AML-193 (cell line): ENCODE measurements around the gene ZBTB7A.

ENCODE experiments used
- DNase-seq, 2 experiments: peaks; one replicate each; lab custom pipeline; 2025; lab: John Stamatoyannopoulos, UW

The ZBTB7A gene

DNA sequence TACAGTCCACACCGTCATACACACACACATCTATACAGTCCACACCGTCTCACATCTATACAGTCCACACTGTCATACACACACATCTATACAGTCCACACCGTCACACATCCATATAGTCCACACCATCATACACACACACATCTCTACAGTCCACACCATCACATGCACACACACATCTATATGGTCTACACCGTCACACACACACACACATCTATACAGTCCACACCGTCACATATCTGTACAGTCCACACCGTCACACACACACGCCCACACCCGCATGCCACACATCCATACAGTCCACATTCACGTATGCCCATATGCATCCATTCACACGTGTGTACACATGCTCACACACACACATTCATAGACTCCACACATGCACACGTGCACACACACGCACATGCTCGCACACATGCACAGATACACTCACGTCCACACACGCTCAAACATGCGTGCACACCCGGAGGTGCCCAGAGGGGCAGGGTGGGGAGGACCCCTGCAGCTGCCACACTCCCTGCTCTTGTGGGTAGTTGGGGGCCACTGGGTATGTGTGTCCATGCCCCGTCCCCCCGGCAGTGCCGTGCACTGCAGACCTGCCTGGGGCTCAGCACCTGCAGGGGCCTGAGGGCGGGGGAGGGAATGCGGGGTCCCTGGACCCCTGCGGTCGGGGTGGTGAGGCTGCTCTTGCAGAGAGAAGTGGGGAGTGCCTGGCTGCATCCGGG lies 30.0 kb downstream of the ZBTB7A start:
- DNase-seq: no peak

DNA sequence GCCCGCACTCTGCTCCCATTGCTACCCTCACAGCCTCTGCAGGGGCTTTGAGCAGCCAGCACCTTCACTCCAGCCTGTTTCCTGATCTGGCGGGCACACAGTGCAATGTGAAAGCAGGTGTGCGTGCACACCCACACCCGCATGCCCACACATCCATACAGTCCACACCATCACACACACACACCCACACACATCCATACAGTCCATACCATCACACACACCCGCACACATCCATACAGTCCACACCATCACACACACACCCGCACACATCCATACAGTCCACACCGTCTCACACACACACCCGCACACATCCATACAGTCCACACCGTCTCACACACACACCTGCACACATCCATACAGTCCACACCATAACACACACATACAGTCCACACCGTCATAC lies 31.1 kb downstream of the ZBTB7A start:
- no peak for DNase-seq

DNA sequence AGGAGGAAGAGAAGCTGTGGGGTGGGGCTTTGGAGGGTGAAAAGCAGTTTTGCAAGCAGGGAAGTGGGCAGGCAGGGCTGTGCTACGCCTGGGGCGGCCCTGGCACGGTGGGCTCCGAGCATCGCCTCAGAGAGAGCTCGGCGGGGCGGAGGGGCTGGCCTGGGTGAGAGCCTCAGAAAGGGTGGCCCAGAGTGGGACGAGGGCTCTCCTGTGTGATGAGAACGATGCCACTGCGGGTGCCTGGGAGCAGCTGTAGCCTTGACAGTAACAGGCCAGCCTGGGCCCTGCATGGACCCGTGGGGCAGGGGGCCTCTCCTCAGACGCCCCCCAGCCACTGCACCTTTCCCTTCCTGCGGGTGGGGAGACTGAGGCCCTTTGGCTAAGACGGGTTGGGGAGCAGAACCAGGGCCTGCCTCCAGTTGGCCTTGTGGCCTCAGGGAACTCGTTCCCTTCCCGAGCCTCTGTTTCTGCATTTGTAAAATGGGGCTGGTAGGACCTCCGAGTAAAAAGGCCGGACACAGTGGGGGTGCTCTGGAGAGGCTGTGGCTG lies 31.6 kb downstream of the ZBTB7A start:
- no peak for DNase-seq

DNA sequence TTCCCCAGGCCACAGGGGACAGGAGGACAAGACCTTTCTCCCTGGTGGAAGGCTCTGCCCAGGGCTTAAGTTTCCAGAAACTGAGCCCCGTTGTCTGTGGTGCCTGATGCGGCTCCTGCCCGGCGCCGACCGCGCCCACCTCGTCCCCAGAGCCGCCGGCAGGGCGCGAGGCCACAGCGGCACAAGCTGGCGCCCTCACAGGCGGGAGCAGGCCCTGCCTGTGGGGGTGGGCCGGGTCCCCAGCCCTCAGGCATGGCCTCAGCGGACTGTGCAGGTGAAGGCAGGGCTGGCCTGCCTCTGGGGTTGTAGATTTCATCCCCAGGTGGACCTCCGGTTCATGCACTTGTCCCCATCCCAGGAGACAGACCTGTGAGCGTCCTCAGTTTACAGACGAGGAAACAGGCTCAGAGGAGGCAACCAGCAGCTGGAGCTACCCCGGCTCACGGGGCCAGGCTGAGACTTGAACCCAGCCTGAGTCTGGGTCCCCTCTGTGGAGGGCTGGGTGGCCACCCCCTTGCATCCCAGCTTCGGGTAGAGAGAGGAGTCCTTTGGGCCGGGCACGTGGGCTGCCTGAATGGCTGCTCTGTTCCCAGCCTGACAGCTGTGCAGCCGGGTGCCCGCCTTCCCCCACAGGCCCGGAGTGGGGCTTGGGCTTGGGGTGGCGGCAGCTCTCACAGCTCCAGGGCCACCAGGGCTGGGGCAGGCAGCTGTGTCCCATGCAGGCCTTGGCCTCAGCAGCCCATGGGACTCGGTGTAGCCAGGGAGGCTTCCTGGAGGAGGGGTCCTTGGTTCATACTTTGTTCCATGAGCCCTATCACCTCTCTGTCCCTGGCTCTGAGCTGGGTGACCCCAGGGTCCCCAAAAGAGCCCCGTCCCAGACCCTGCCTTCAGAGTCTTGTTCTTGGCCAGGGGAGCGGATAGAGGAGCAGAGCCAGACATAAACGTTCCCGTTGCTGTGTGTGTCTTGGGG lies 32.4 kb downstream of the ZBTB7A start:
- no peak for DNase-seq

DNA sequence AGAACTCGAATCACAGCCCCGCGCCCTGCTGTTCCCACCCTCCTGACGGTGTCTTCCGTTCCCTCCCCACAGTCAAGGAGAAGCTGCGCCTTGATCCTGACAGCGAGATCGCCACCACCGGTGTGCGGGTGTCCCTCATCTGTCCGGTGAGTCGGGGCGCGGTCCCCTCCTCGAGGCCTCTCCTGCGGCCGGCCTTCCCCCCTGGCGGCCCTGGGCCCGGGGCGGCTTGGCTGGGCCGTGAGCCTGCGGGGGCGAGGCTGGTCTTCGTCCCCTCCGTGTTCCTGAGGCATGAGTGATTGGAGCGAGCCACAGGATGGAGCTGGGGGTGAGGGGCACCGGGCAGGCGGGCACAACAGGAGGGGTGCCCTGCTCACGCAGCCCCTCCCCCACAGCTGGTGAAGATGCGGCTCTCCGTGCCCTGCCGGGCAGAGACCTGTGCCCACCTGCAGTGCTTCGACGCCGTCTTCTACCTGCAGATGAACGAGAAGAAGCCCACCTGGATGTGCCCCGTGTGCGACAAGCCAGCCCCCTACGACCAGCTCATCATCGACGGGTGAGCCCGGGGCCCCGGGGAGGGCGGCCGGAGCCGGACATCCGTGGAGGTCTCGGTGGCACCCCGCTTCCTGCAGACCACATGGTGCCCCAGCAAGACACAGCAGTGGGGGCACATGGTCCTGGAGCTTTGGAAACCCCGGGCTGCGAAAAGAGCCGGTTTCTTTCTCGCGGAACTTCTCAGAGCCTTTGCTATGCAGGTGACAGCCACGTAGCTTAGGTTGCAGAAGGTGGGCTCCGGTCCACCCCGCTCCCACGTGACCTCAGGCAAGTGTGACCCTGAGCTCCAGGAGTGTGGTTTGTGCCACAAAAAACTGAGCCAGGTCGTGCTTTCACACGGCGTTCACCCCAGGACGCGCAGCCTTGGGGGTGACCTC lies 33.4 kb downstream of the ZBTB7A start:
- DNase-seq: no peak

DNA sequence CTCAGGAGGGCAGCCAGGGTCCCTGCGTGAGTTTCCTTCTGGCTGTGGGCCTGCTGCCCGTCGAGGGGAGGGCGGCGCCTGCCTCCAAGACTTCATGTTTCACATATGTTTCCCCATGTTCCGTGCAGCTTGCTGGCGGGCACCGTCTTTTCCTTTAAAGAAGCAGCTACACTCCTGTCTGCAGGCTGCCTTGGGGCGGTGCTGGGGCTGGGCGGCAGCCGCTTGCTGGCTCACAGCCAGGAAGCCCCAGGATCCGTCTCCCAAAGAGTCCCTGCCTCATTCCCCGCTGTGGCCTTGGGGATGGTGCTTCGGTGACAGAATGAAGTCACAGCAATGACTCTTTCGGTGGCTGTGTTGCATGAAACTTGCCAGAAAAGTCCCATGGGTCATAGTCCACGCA lies 34.3 kb downstream of the ZBTB7A start:
- DNase-seq: no peak

DNA sequence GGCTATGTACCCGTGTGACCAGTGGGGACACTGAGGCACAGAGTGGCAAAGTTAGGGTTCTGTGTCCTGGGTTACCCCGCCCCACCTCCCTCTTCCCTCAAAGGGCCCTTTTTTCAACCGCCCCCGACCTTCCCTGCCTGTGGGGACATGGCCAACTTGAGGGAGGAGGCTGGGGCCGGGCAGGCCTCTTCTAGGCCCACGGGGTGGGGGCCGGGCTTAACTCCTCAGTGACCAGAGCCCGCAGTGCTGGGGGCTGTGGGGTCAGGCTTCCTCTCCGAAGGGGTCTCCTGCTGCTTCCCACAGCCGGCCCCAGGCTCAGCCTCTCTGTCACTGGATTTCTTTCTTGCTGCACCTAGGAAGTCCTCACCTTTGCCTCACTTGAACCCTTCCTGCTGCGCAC lies 35.3 kb downstream of the ZBTB7A start:
- DNase-seq: no peak

DNA sequence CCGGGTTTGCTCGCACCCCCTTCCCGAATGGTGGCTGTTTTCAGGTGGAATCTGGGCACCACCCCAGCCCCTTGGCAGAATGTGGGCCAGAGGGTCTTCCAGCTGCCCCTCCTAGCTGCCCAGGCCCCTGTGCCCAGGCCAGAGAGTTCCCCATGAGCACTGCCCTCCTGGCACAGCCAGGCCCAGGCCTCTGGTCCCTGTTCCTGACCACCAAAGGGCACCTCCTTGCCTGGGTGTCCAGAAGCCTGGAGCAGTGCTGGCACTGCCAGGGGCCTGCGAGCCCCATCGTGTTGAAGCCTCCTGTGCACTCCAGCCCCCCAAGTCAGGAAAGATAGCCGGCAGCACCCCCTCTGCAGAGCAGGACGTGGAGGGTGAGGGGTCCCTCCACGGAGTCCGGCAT lies 35.7 kb downstream of the ZBTB7A start:
- no peak for DNase-seq

DNA sequence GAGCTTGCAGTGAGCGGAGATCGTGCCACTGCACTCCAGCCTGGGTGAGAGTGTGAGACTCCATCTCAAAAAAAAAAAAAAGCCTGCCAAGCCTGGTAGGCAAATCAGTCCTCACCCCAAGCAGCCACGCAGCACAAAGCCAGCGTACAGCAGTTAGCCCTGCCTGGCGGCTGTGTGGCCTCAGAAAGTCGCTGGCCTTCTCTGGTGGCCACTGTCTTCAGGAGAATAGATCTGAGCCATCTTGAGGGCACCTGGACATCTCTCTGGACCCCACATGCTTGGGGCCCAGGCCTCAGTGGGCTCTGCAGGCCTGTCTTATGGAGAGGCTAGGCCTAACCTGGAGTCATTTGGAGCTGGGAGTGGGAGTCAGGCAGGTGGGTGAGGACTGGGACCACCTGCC lies 36.1 kb downstream of the ZBTB7A start:
- DNase-seq: no peak

DNA sequence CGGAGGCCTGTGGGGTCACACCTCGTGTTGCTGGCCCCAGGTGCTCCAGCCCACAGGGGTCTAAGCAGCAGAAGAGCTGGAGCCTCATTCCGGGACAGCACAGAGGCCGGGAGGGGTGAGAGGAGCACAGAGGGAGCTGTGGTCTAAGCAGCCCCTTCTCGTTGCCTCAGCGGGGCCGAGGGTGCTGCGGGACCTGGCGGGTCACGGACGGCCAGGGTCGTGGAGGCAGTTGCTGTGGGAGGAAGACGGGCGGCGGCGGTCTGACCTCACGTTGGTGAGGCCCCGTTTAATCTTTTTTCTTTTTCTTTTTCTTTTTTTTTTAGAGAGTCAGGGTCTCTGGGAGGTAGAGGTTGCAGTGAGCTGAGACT lies 37.5 kb downstream of the ZBTB7A start:
- no peak for DNase-seq

DNA sequence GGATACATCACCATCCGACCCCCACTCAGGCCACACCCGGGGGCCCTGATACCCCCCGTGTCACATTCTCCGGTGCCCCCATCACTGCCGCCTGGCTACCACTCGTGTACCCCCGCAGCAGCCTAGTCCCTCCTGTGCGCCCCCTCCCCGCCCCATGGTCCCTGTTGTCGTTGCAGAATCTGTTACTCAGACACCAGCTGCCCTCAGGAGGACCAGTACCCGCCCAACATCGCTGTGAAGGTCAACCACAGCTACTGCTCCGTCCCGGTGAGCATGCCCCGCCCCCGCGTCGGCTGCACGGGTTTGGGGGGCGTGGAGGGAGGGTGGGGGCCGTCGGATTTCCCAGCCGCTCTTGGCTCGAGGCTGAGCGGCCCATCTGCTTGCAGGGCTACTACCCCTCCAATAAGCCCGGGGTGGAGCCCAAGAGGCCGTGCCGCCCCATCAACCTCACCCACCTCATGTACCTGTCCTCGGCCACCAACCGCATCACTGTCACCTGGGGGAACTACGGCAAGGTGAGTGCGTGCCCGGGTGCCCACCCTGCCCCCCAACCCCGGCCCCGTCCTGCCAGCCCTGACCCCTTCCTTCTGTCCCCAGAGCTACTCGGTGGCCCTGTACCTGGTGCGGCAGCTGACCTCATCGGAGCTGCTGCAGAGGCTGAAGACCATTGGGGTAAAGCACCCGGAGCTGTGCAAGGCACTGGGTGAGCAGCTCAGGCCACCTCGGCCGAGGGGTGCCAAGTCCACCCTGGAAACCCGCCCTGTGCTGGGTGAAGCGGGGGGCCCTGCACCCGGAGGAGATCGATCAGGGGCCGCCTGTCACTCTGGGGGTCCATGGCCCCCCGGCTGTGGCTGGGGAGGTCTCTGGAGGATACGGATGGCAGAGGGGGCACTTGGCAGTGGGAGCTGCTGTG lies 38.1 kb downstream of the ZBTB7A start:
- DNase-seq: no peak

DNA sequence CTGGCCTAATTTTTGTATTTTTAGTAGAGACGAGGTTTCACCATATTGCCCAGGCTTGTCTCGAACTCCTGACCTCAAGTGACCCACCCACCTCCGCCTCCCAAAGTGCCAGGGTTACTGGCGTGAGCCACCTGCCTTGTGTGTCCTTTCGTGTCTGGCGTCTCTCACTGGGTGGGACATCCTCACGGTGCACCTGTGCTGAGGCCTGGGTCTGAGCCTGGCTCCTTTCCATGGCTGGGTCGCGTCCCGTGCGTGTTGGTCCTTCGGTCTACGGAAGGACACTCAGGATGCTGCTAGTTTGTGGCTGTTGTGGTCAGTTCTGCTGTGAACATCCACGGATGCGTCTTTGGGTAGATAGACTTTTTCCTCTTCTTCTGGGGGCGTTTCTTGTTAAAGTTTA lies 39.6 kb downstream of the ZBTB7A start:
- DNase-seq: no peak

DNA sequence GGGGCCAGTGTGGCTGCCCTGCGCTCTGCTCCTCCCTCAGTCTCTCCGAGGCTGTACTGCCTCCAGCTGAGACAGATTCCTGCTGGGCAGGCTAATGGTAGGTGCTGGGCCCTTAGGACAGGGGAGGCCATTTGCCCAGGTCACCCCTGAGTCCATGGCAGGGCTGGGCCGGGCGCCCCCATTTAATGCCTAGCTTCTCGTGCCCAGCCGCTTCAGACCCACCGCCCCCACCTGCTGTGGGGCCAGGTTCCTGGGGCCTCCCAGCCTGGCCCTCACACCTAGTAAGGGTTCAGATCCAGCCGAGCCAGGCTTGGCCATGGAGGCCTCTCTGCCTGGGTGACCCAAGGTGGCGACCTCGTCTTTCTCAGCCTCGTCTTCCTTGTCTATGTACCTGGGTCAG lies 41.4 kb downstream of the ZBTB7A start:
- DNase-seq: no peak

DNA sequence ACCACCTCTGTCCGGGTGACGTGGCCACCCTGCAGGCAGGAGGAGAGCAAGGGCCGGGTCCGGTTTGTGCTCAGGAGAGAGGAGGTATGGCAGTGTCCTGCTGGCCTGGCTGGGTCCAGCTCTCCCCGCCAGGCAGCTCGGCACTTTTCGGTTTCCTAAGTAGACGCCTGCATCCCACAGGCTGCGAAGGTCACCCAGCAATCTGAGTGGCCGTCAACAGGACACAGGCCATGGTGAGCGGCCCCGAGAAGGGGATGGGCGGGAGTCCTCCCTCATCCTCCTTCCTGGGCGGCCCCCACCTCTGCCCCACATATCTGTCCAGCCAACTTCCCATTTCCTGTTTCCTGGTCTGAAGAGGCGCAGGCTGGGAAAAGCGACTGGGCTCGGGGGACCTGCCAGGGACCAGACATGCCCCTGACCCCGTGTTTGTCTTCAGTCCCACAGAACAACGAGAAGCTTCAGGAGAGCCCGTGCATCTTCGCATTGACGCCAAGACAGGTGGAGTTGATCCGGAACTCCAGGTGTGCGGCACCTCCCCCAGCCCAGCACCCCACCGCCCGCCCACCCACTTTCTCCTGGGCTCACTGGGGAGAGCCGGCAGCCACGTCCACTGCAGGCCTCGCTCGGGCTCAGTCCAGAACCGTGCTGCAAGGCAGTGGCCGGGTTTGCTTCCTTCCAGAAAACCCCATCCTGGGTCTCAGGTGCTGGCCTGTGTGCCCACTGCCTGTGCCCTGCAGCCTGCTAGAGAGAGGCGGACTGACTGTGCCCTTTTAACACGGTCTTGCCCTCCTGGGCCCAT lies 42.9 kb downstream of the ZBTB7A start:
- no peak for DNase-seq

DNA sequence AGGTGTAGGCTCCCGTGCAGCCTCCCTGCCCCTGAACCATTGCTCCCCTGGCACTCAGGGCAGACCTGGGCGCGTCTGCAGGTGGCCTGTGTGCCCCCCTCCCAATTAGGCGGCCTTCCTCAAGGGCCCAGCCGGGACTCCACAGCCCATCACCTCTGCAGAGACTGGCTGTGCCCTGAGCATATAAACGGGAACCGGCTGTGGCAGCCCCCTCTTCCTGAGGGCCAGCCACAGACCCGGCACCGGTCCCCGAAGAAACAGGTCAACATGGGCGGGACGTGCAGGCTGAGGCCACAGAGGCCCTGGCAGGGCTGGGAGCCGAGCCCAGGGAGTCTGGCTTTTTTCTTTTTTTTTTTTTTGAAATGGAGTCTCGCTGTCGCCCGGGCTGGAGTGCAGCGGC lies 47.1 kb downstream of the ZBTB7A start:
- DNase-seq: no peak

DNA sequence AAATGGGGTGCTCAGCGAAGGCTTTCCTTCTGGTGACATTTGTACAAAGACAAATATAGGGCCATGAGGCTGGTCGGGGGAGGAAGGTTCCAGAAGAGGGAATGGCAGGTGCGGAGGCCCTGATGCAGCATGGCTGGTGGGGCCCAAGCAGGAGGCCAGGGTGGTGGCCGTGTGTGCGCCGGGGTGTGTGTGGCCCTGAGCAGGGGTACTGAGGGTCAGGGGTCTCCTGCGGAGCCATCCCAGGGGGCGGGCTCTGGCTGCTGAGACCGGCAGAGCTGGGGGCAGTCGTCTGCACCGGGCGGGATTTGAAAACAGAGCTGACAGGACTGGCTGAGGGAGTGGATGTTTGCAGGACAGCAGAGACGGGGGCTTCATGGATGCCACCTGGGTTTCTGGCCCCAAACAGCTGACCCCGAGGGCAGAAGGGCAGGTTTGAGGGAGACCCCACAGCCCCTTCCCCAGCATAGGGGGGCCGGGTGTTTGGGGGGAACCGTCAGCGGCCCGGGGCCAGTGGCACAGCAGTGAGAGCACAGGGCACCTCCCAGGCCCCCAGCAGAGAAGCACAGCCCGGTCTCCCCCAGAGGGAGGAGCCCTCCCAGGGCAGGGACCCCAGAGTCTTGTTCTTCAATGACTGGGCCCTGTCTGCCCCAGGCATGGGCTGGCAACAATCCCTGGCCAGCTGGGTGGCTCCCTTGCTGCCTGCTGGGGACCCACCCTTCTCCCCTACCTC lies 47.8 kb downstream of the ZBTB7A start:
- DNase-seq: no peak

DNA sequence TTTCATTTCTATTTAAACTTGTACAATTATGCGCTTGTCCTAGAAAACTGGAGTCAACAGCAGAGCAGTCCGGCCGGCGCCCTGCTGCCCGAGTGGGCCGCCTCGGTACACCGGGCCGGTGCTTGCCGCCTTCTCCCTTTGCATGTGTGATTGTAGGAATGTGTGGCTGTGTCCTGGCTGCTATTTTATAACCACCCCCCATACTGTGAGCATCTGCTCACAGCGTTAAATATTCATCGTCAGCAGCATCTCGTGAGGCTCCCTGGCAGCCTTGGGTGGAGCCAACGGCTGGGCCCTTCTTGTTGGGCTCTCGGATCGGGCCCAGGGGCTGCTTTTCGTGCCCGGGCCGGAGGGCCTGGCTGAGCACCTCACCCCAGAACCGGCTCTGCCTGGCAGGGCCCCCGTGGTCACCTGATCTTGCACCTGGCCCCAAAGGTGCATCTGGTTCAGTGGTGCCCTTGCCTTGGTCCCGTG lies 48.5 kb downstream of the ZBTB7A start:
- DNase-seq: no peak

DNA sequence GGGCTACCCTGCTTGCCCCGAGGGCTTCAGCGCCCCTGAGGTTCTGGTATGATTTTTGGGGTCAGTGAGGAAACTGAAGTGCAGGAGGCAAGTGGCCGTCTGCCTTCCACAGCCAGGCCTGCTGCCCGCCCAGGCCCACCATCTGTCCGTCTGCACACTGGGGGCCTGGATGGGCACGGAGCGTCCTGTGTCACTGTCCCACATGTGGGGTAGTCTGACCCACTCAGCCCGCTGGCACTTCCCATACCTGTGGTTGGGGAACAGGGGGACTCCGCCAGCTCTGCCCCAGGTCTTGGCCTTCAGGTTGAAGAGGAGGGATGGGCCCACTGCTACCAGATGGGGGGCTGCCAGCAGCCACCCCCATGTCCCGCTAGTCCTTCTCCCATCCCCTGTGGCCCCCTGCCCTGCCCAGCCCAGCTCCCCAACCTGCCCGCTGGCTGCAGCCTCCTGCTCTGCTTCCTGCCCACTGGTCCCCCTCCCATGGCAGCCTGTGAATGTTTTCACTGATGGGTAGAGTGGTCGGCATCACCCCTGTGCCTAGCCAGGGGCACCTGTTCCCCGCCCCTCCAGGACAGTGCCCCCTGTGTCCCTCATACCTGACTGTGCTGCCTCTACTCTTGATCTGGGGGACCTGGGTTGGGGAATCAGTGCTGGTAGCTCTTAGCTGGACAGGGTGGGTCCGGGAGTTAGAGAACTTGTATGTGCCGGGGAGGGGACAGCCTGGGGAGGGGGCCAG lies 49.6 kb downstream of the ZBTB7A start:
- no peak for DNase-seq

DNA sequence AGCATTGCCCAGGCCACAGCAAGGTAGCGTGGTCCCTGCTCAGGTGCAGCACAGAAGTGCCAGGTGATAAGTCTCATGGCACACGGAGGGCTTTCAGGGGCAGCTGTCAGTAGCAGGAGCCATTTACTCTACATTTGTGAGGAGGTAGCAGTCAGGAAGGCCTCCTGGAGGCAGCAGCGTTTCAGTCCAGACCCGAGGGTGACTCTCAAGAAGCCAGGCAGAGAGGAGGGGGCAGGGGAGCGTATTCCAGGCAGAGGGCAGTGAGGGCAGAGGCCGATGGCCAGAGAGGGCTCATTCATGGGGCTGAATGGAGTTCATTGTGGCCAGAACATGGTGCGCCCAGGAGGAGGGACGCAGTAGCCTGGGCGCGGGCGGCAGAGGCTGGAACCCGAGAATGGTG lies 50.2 kb downstream of the ZBTB7A start:
- no peak for DNase-seq
